Measurements from ENCODE around the gene ADAM8. TPM values are rescaled to one million over a fixed set of nuclear protein-coding genes. Genes with fewer than 3 reads are reported as not detected.

The ADAM8 gene
- total RNA-seq, 6 donors from 2014 or later, result 10.4 to 93.2 (median 32.9) TPM

GRCh38 chr10:133252223-133252552 is 24.5 kb downstream of the ADAM8 start:
- ATAC-seq (ENCODE audit: low FRiP score in 2 of 2), result no peak
- H3K9me3 ChIP-seq, result no peaks in the 10 kb centered on the region
- no peak for DNase-seq
- no peak overlapping the region for H3K27ac ChIP-seq
- TF ChIP-seq, protein P1, sequence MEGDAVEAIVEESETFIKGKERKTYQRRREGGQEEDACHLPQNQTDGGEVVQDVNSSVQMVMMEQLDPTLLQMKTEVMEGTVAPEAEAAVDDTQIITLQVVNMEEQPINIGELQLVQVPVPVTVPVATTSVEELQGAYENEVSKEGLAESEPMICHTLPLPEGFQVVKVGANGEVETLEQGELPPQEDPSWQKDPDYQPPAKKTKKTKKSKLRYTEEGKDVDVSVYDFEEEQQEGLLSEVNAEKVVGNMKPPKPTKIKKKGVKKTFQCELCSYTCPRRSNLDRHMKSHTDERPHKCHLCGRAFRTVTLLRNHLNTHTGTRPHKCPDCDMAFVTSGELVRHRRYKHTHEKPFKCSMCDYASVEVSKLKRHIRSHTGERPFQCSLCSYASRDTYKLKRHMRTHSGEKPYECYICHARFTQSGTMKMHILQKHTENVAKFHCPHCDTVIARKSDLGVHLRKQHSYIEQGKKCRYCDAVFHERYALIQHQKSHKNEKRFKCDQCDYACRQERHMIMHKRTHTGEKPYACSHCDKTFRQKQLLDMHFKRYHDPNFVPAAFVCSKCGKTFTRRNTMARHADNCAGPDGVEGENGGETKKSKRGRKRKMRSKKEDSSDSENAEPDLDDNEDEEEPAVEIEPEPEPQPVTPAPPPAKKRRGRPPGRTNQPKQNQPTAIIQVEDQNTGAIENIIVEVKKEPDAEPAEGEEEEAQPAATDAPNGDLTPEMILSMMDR (IDR thresholded peaks at IDR 0.05), result no peak
- TF ChIP-seq POLR2AphosphoS5 (IDR thresholded peaks at IDR 0.05), result no peak
- no peak for TF ChIP-seq EP300 (IDR thresholded peaks at IDR 0.05)
- TF ChIP-seq POLR2A (IDR thresholded peaks at IDR 0.05), result no peak
- H3K4me1 ChIP-seq, result peaks cover 1 to 3% (median 2%) of the 10 kb centered on the region in 4 donors
- 67 to 79% methylated on average over 6 to 10 of the region's 12 CpGs for WGBS, 2 donors
- H3K36me3 ChIP-seq, result no peaks in the 10 kb centered on the region
- no peak overlapping the region for H3K4me3 ChIP-seq
- peaks cover 0 to 6% (median 0%) of the 10 kb centered on the region in 4 donors for H3K27me3 ChIP-seq

DNA sequence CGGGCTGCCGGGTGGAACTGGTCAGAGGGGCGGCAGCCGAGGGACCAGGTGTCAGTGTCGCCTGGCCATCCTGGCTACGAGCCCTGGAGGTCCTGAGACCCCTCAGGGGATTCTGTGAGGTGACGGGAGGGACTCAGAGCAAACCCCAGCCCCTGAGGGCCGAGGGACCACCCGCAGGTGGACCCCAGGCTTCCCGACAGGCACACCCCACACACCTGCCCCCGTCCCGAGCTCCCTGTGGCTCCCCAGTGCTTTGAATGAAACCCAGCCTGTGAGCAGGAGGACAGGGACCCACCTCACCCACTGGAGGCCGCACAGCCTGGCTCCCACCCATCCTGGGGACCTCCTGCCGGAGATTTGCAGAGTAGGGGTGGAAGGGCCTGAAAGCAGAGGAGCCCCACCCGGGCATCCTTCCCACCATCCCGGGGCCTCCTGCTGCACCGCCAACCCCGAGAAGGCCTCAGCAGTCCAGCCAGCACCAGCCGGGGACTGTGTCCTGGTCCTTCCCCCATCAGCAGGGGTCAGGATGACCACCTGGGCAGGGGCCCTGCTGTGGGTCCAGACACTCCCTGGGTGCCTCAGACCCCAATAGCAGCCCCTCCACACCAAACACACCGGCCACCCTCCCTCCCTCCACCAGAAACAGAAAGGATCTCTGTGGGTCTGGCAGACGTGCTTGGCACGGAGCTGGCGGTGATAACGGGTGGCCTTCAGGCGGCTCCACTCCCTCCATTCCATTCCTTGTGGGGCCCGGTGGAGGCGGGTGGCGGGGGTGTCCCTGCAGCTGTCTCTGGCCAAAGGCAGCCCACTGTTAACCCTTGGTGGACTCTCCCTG is 25.1 kb downstream of the ADAM8 start:
- no peaks in the 10 kb centered on the region for H3K9me3 ChIP-seq
- no peaks in the 10 kb centered on the region for H3K36me3 ChIP-seq
- H3K27ac ChIP-seq, result no peak overlapping the region
- no peaks in the 10 kb centered on the region for H3K4me1 ChIP-seq
- H3K4me3 ChIP-seq, result no peak overlapping the region
- 43 to 78% methylated on average over 8 to 23 of the region's 28 CpGs for WGBS, 2 donors
- DNase-seq, result peak in 1 of 2 donors; percentile 67
- H3K27me3 ChIP-seq, result peaks cover 0 to 6% (median 0%) of the 10 kb centered on the region in 4 donors
- ATAC-seq (ENCODE audit: low FRiP score in 2 of 2), result no peak
- TF ChIP-seq, protein P1 (IDR thresholded peaks at IDR 0.05), result no peak

GRCh38 chr10:133249975-133250754 is 26.5 kb downstream of the ADAM8 start:
- H3K4me3 ChIP-seq, result no peak overlapping the region
- no peak overlapping the region for H3K27ac ChIP-seq
- H3K9me3 ChIP-seq, result no peaks in the 10 kb centered on the region
- H3K4me1 ChIP-seq, result peaks cover 0 to 4% (median 0%) of the 10 kb centered on the region in 4 donors
- ATAC-seq (ENCODE audit: low FRiP score in 2 of 2) (no peak), DNase-seq (peak in 1 of 2 donors; percentile 42)
- TF ChIP-seq EP300 (IDR thresholded peaks at IDR 0.05) (no peak), POLR2A (IDR thresholded peaks at IDR 0.05) (no peak), POLR2AphosphoS5 (IDR thresholded peaks at IDR 0.05) (no peak)
- TF ChIP-seq, protein P1 (IDR thresholded peaks at IDR 0.05), result no peak
- 51 to 60% methylated on average over 11 of the region's 11 CpGs for WGBS, 2 donors
- peaks cover 0 to 9% (median 2%) of the 10 kb centered on the region in 4 donors for H3K27me3 ChIP-seq
- H3K36me3 ChIP-seq, result no peaks in the 10 kb centered on the region

DNA sequence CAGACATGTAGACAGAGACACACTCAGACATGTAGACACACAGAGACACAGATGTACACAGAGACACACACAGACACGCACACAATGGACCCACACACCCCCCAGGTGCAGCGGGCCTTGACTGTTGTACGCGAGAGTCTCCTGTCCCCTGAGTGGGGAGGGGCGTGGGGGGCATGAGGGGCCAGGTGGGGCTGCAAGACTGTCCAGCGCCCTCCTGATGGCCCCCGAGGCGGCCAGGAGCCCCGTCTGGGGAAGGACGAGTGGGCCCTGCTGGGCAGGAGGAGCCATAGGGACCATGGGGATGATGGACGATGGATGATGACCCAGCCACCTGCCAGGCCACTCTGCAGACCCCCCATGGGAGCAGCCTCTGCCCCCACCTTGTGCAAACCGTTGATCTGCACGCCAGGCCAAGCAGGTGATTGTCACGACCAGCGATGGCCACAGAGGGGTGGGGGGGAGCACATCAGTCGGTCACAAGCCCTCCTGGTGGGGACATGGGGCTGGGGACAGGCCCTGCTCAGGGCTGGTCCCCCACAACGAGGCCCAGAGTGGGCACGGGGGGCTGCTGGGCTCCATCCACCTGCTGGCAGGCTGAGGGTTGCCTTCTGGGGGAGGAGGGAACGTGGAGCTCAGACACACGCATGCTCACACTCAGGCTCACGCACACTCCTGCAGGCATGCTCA is 27.4 kb downstream of the ADAM8 start:
- 68 to 73% methylated on average over 5 to 19 of the region's 21 CpGs for WGBS, 2 donors
- H3K27ac ChIP-seq, result no peak overlapping the region
- ATAC-seq (ENCODE audit: low FRiP score in 2 of 2) (no peak), DNase-seq (peak in 1 of 2 donors; percentile 79)
- peaks cover 0 to 4% (median 0%) of the 10 kb centered on the region in 4 donors for H3K4me1 ChIP-seq
- H3K9me3 ChIP-seq, result no peaks in the 10 kb centered on the region
- H3K27me3 ChIP-seq, result peaks cover 0 to 13% (median 4%) of the 10 kb centered on the region in 4 donors
- TF ChIP-seq, protein P1 (IDR thresholded peaks at IDR 0.05), result no peak
- TF ChIP-seq POLR2A (IDR thresholded peaks at IDR 0.05) (no peak), EP300 (IDR thresholded peaks at IDR 0.05) (no peak), POLR2AphosphoS5 (IDR thresholded peaks at IDR 0.05) (no peak)
- no peak overlapping the region for H3K4me3 ChIP-seq
- H3K36me3 ChIP-seq, result no peaks in the 10 kb centered on the region
